Loucy (cell line): Measurements from ENCODE around the gene KCNQ2.

Experiments
- H2AFZ ChIP-seq: fragments of 200-600 bp; sonication (generic); 2 replicates; pipeline ENCODE4 v1.6.0; 2016; ENCODE audit warnings: antibody characterized with exemption, mild to moderate bottlenecking, low read length, moderate library complexity
- H3F3A ChIP-seq: fragments of 200-600 bp; 2 replicates; pipeline ENCODE4 v1.6.0; 2016; ENCODE audit warnings: antibody characterized with exemption, low read depth, mild to moderate bottlenecking
- H3K27me3 ChIP-seq: fragments of 200-600 bp; sonication (generic); 2 replicates; pipeline ENCODE4 v1.6.1; 2014; ENCODE audit warnings: low read length, mild to moderate bottlenecking; ENCODE audit not compliant: insufficient read depth, poor library complexity, severe bottlenecking
- H3K36me3 ChIP-seq: fragments of 200-600 bp; sonication (generic); 2 replicates; pipeline ENCODE4 v1.6.1; 2016; ENCODE audit warnings: low read length; ENCODE audit not compliant: insufficient read depth
- H3K4me1 ChIP-seq: fragments of 200-600 bp; sonication (generic); 2 replicates; pipeline ENCODE4 v1.5.1; 2014; ENCODE audit warnings: low read length, mild to moderate bottlenecking; ENCODE audit not compliant: insufficient read depth, poor library complexity, severe bottlenecking
- H3K4me2 ChIP-seq: fragments of 200-600 bp; sonication (generic); 2 replicates; pipeline ENCODE4 v1.6.0; 2014; ENCODE audit warnings: antibody characterized with exemption, low read length, low read depth, mild to moderate bottlenecking; ENCODE audit not compliant: poor library complexity, severe bottlenecking
- H3K4me3 ChIP-seq: fragments of 200-600 bp; sonication (generic); 2 replicates; pipeline ENCODE4 v1.5.1; 2014; ENCODE audit warnings: low read length, mild to moderate bottlenecking, mixed read lengths; ENCODE audit not compliant: poor library complexity, severe bottlenecking
- H3K79me2 ChIP-seq: fragments of 200-600 bp; sonication (generic); 2 replicates; pipeline ENCODE4 v1.6.1; 2014; ENCODE audit warnings: low read length; ENCODE audit not compliant: insufficient read depth
- H3K9ac ChIP-seq: fragments of 200-600 bp; sonication (generic); 2 replicates; pipeline ENCODE4 v1.6.0; 2014; ENCODE audit warnings: mild to moderate bottlenecking, low read depth, low read length, moderate library complexity; ENCODE audit not compliant: poor library complexity, severe bottlenecking
- H3K9me2 ChIP-seq: fragments of 200-600 bp; sonication (generic); replicated peaks from 2 replicates; pipeline ENCODE4 v1.6.1; 2016; ENCODE audit warnings: low read depth, low read length, mixed read lengths
- H3K9me3 ChIP-seq: fragments of 200-600 bp; sonication (generic); 2 replicates; pipeline ENCODE4 v1.6.1; 2014; ENCODE audit warnings: mild to moderate bottlenecking, antibody characterized with exemption, low read length, low read depth; ENCODE audit not compliant: insufficient read depth
- H4K20me1 ChIP-seq: fragments of 200-600 bp; sonication (generic); 2 replicates; pipeline ENCODE4 v1.6.0; 2014; ENCODE audit warnings: antibody characterized with exemption, low read length, mild to moderate bottlenecking; ENCODE audit not compliant: insufficient read depth, poor library complexity, severe bottlenecking
- CTCF ChIP-seq: fragments of 200-600 bp; sonication (generic); conservative IDR thresholded peaks from 2 replicates; pipeline ENCODE4 v1.5.1; 2014; ENCODE audit warnings: mild to moderate bottlenecking, antibody characterized with exemption, low read length
- EZH2phosphoT487 ChIP-seq: fragments of 200-600 bp; IDR thresholded peaks from 2 replicates; pipeline ENCODE4 v1.6.1; 2018; ENCODE audit warnings: antibody characterized with exemption, mild to moderate bottlenecking, moderate library complexity, borderline replicate concordance

The KCNQ2 gene

DNA sequence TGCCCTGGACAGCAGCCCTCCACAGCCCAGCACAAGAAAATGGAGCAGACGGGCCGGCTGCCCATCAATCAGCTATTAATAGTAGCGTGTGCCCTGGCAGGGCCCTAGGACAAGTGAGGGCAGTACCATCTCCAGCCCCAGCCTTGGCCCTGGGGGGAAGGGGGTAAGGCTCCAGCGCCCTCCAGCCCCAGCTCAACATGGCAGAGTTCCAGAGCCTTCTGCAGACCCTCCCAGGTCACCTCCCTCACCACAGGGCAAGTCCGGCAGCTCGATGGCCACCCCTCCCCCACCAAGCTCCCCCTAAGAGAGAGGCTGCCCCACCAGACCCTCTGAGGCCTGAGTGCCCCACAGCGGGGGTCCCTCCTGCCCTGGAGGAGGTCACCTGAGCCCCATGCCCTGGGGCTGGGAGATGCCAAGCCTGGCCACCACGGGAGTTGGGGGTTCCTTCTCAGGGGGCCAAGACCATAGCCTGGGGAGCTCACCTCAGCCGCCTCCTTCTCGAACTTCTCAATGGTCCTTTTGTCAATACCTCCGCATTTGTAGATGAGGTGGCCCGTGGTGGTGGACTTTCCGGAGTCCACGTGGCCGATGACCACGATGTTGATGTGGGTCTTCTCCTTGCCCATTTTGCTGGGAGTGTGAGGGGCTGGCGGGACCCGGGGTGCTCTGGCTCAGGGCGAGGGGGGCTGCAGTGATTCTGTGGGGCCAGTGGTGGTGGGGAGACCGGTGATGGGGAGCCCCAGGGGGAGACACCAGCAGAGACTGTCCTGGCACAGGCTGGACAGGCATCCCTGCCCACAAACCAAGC lies 24.9 kb upstream of the KCNQ2 start:
- Histone ChIP-seq H4K20me1 (no peaks in the 10 kb centered on the region), H3K9me2 (no peaks in the 10 kb centered on the region), H3K4me2 (no peak overlapping the region), H3K36me3 (no peaks in the 10 kb centered on the region), H3K27me3 (no peaks in the 10 kb centered on the region), H3K9me3 (no peaks in the 10 kb centered on the region), H3K79me2 (no peaks in the 10 kb centered on the region), H3K9ac (no peak overlapping the region), H3F3A (no peaks in the 10 kb centered on the region), H3K4me1 (no peaks in the 10 kb centered on the region), H3K4me3 (no peak overlapping the region), H2AFZ (no peak overlapping the region)
- TF ChIP-seq CTCF (no peak), EZH2phosphoT487 (no peak)

GRCh38 chr20:63496596-63497120 lies 24.2 kb upstream of the KCNQ2 start:
- no peaks in the 10 kb centered on the region for H3K36me3 ChIP-seq
- H3K4me1 ChIP-seq: no peaks in the 10 kb centered on the region
- H4K20me1 ChIP-seq: no peaks in the 10 kb centered on the region
- H3F3A ChIP-seq: no peaks in the 10 kb centered on the region
- H3K4me2 ChIP-seq: peak overlapping the region; percentile 64
- H3K9me2 ChIP-seq: no peaks in the 10 kb centered on the region
- peak overlapping the region; percentile 58 for H3K4me3 ChIP-seq
- H3K9ac ChIP-seq: no peak overlapping the region
- H3K79me2 ChIP-seq: no peaks in the 10 kb centered on the region
- H2AFZ ChIP-seq: peak overlapping the region; percentile 64
- no peaks in the 10 kb centered on the region for H3K9me3 ChIP-seq
- H3K27me3 ChIP-seq: no peaks in the 10 kb centered on the region
- no peak for TF ChIP-seq EZH2phosphoT487

DNA sequence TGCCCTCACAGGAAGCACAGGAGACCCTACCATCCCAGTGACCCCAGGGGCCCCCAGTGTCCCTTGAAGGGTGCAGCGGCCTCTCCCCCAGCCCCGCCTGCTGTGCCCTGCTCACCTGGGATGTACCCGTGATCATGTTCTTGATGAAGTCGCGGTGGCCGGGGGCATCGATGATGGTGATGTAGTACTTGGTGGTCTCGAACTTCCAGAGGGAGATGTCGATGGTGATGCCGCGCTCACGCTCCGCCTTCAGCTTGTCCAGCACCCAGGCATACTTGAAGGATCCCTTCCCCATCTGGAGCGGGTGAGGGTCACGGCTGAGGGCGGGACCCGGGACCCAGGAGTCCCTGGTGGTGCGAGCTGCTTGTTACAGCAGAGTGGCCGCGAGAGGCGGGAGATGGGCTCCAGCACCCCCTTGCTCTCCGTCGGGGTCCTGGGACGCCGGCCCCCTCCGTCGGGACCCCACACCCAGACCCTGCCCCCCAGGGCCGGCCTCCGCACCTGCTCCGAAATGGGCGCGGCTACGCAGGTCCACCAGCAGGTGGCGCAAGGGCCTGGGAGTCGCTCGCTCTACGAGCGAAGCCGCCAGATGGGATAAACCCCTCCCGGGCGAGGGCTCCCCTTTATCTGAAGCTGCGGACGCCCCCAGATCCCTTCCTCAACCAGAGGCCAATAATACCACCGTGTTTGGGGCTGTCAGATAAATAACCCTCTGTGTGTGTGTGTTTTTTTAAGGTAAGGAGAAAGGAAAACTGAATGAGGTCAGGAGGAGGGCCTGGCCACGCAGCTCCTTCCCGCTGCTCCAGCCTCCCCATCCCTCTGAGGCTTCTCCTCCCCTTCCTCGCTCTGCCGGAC lies 23.5 kb upstream of the KCNQ2 start:
- Histone ChIP-seq H3F3A (no peaks in the 10 kb centered on the region), H3K79me2 (no peaks in the 10 kb centered on the region), H3K4me3 (peak overlapping the region; percentile 58), H3K4me2 (peak overlapping the region; percentile 64), H3K9me3 (no peaks in the 10 kb centered on the region), H4K20me1 (no peaks in the 10 kb centered on the region), H3K9ac (no peak overlapping the region), H3K27me3 (no peaks in the 10 kb centered on the region), H3K4me1 (no peaks in the 10 kb centered on the region), H3K36me3 (no peaks in the 10 kb centered on the region), H2AFZ (peak overlapping the region; percentile 64), H3K9me2 (no peaks in the 10 kb centered on the region)
- TF ChIP-seq CTCF: peak; percentile 91
- no peak for TF ChIP-seq EZH2phosphoT487
